ENCODE measurements around the gene NEDD8.

The NEDD8 gene

GRCh38 chr14:24167469-24168114 is 64.6 kb downstream of the NEDD8 start:
- TF ChIP-seq CTCF (IDR thresholded peaks at IDR 0.05; ENCODE audit: insufficient read depth, low read length, poor library complexity, severe bottlenecking), result no peak
- peaks cover 47% of the 10 kb centered on the region for H3K36me3 ChIP-seq (ENCODE audit: control insufficient read depth, insufficient read depth, low read length)
- no peaks in the 10 kb centered on the region for H3K27me3 ChIP-seq (replicated peaks; ENCODE audit: control insufficient read depth, insufficient read depth, low read length)
- H3K4me3 ChIP-seq (replicated peaks; ENCODE audit: low read depth, low read length), result no peak overlapping the region
- DNase-seq (ENCODE audit: extremely low read depth, insufficient read length), result no peak
